Panc1 (cell line): ENCODE results near the gene PRRT1.

ENCODE experiments used
- CTCF ChIP-seq: fragments of 450-650 bp; IDR thresholded peaks from 2 replicates; pipeline ENCODE4 v1.5.1; 2017; ENCODE audit warnings: mild to moderate bottlenecking
- POLR2AphosphoS5 ChIP-seq: IDR thresholded peaks from 2 replicates; pipeline ENCODE4 v1.6.1; 2012; ENCODE audit warnings: mild to moderate bottlenecking, low read depth, low read length, moderate library complexity
- REST ChIP-seq, 2 experiments: IDR thresholded peaks; 2 replicates each; pipeline ENCODE4 v1.6.1; 2011 to 2012; ENCODE audit warnings: low read depth in 2 of 2, control low read depth in 1 of 2, low read length in 1 of 2, mild to moderate bottlenecking in 1 of 2, moderate library complexity in 1 of 2; ENCODE audit not compliant: insufficient read depth in 1 of 2

- no peak for TF ChIP-seq CTCF
- no peak for TF ChIP-seq POLR2AphosphoS5
- TF ChIP-seq REST (IDR thresholded peaks at IDR 0.05; ENCODE audit: insufficient read depth in 1 of 2, low read depth in 2 of 2, low read length in 1 of 2): no peak
Observed at GRCh38 chr6:32189742-32190053, 38.0 kb upstream of the PRRT1 start.
